PFSK-1 (cell line): ENCODE measurements around the gene ANKS1A.

Experiments used
- SIN3A ChIP-seq: IDR thresholded peaks from 2 replicates; pipeline ENCODE4 v1.6.1; 2012; ENCODE audit warnings: mild to moderate bottlenecking, low read length, moderate library complexity, borderline replicate concordance; ENCODE audit not compliant: insufficient read depth
- TF ChIP-seq, protein P1 (sequence below), 2 experiments: IDR thresholded peaks; 2 replicates each; pipeline versions ENCODE4 v1.6.1 to v1.8.0; 2011 to 2012; ENCODE audit warnings: low read depth in 2 of 2, low read length in 2 of 2, control low read depth in 1 of 2, inconsistent platforms in 1 of 2, mild to moderate bottlenecking in 1 of 2, moderate library complexity in 1 of 2; ENCODE audit not compliant: insufficient read depth in 1 of 2

DNA sequence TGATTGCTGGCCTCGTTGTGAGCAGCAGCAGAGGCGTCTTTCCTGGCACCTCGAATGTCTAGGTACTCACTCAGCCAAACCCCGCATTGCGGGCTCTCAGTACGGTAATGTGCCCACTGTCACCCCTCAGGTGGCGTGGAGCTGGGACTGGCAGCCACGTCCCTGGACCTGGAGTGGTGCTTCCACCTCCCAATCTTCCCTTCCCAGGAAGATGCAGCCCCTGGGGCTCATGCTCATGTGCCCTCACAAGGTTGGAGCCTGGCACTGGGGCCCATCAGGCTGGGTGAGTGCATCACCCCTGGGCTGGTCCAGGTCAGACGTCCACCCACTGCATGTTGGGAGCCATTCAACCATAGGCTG lies 176.4 kb downstream of the ANKS1A start:
- TF ChIP-seq SIN3A, result no peak
- TF ChIP-seq, protein P1, sequence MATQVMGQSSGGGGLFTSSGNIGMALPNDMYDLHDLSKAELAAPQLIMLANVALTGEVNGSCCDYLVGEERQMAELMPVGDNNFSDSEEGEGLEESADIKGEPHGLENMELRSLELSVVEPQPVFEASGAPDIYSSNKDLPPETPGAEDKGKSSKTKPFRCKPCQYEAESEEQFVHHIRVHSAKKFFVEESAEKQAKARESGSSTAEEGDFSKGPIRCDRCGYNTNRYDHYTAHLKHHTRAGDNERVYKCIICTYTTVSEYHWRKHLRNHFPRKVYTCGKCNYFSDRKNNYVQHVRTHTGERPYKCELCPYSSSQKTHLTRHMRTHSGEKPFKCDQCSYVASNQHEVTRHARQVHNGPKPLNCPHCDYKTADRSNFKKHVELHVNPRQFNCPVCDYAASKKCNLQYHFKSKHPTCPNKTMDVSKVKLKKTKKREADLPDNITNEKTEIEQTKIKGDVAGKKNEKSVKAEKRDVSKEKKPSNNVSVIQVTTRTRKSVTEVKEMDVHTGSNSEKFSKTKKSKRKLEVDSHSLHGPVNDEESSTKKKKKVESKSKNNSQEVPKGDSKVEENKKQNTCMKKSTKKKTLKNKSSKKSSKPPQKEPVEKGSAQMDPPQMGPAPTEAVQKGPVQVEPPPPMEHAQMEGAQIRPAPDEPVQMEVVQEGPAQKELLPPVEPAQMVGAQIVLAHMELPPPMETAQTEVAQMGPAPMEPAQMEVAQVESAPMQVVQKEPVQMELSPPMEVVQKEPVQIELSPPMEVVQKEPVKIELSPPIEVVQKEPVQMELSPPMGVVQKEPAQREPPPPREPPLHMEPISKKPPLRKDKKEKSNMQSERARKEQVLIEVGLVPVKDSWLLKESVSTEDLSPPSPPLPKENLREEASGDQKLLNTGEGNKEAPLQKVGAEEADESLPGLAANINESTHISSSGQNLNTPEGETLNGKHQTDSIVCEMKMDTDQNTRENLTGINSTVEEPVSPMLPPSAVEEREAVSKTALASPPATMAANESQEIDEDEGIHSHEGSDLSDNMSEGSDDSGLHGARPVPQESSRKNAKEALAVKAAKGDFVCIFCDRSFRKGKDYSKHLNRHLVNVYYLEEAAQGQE (IDR thresholded peaks at IDR 0.05; ENCODE audit: insufficient read depth in 1 of 2, low read depth in 2 of 2, low read length in 2 of 2), result no peak
